ENCODE data around the gene SH3BGRL3.

SH3BGRL3 gene

GRCh38 chr1:26257222-26257621 lies 22.7 kb upstream of the SH3BGRL3 start:
- DNase-seq (ENCODE audit: insufficient read length, low spot score) (no peak), FAIRE-seq (no peak)
- TF ChIP-seq POLR2AphosphoS5 (IDR thresholded peaks at IDR 0.05; ENCODE audit: low read depth, low read length) (no peak), SPI1 (IDR thresholded peaks at IDR 0.05; ENCODE audit: low read depth, low read length) (no peak), POU2F2 (IDR thresholded peaks at IDR 0.05; ENCODE audit: low read depth, low read length) (no peak), TAF1 (IDR thresholded peaks at IDR 0.05; ENCODE audit: low read depth, low read length) (no peak), POLR2A (IDR thresholded peaks at IDR 0.05; ENCODE audit: low read depth, low read length) (no peak), PAX5 (IDR thresholded peaks at IDR 0.05; ENCODE audit: insufficient read depth, low read length, severe bottlenecking) (no peak)

GRCh38 chr1:26259005-26259404 lies 20.9 kb upstream of the SH3BGRL3 start:
- DNase-seq (ENCODE audit: insufficient read length, low spot score) (no peak), FAIRE-seq (no peak)
- peak; percentile 22; the same call in 1 of the 2 replicates for TF ChIP-seq SPI1 (IDR thresholded peaks at IDR 0.05; ENCODE audit: low read depth, low read length)
- TF ChIP-seq POLR2AphosphoS5 (IDR thresholded peaks at IDR 0.05; ENCODE audit: low read depth, low read length): no peak

- DNase-seq (ENCODE audit: insufficient read length, low spot score) (no peak), FAIRE-seq (no peak)
- no peak for TF ChIP-seq PAX5 (IDR thresholded peaks at IDR 0.05; ENCODE audit: insufficient read depth, low read length, severe bottlenecking)
Observed at GRCh38 chr1:26259578-26259977, 20.3 kb upstream of the SH3BGRL3 start.

GRCh38 chr1:26263212-26263611 lies 16.7 kb upstream of the SH3BGRL3 start:
- FAIRE-seq: no peak
- TF ChIP-seq SPI1 (IDR thresholded peaks at IDR 0.05; ENCODE audit: low read depth, low read length): no peak
- TF ChIP-seq PAX5 (IDR thresholded peaks at IDR 0.05; ENCODE audit: insufficient read depth, low read length, severe bottlenecking): no peak
- TF ChIP-seq POU2F2 (IDR thresholded peaks at IDR 0.05; ENCODE audit: low read depth, low read length): no peak
- no peak for TF ChIP-seq POLR2AphosphoS5 (IDR thresholded peaks at IDR 0.05; ENCODE audit: low read depth, low read length)
- TF ChIP-seq TAF1 (IDR thresholded peaks at IDR 0.05; ENCODE audit: low read depth, low read length): no peak
- TF ChIP-seq POLR2A (IDR thresholded peaks at IDR 0.05; ENCODE audit: low read depth, low read length): no peak
- DNase-seq (ENCODE audit: insufficient read length, low spot score): no peak

GRCh38 chr1:26265405-26265804 lies 14.5 kb upstream of the SH3BGRL3 start:
- TF ChIP-seq POU2F2 (IDR thresholded peaks at IDR 0.05; ENCODE audit: low read depth, low read length) (no peak), PAX5 (IDR thresholded peaks at IDR 0.05; ENCODE audit: insufficient read depth, low read length, severe bottlenecking) (no peak), SPI1 (IDR thresholded peaks at IDR 0.05; ENCODE audit: low read depth, low read length) (no peak), POLR2AphosphoS5 (IDR thresholded peaks at IDR 0.05; ENCODE audit: low read depth, low read length) (no peak), TAF1 (IDR thresholded peaks at IDR 0.05; ENCODE audit: low read depth, low read length) (no peak), POLR2A (IDR thresholded peaks at IDR 0.05; ENCODE audit: low read depth, low read length) (no peak)
- FAIRE-seq: no peak
- DNase-seq (ENCODE audit: insufficient read length, low spot score): no peak

GRCh38 chr1:26268290-26269197 lies 11.3 kb upstream of the SH3BGRL3 start:
- DNase-seq (ENCODE audit: insufficient read length, low spot score): no peak
- FAIRE-seq: no peak
- TF ChIP-seq POLR2A (IDR thresholded peaks at IDR 0.05; ENCODE audit: low read depth, low read length): no peak
- TF ChIP-seq PAX5 (IDR thresholded peaks at IDR 0.05; ENCODE audit: insufficient read depth, low read length, severe bottlenecking): no peak
- TF ChIP-seq SPI1 (IDR thresholded peaks at IDR 0.05; ENCODE audit: low read depth, low read length): no peak
- TF ChIP-seq POLR2AphosphoS5 (IDR thresholded peaks at IDR 0.05; ENCODE audit: low read depth, low read length): no peak
- TF ChIP-seq POU2F2 (IDR thresholded peaks at IDR 0.05; ENCODE audit: low read depth, low read length): no peak
- no peak for TF ChIP-seq TAF1 (IDR thresholded peaks at IDR 0.05; ENCODE audit: low read depth, low read length)

GRCh38 chr1:26269198-26269550 lies 10.7 kb upstream of the SH3BGRL3 start:
- TF ChIP-seq POLR2A (IDR thresholded peaks at IDR 0.05; ENCODE audit: low read depth, low read length) (no peak), SPI1 (IDR thresholded peaks at IDR 0.05; ENCODE audit: low read depth, low read length) (no peak), POU2F2 (IDR thresholded peaks at IDR 0.05; ENCODE audit: low read depth, low read length) (no peak), TAF1 (IDR thresholded peaks at IDR 0.05; ENCODE audit: low read depth, low read length) (no peak), POLR2AphosphoS5 (IDR thresholded peaks at IDR 0.05; ENCODE audit: low read depth, low read length) (no peak), PAX5 (IDR thresholded peaks at IDR 0.05; ENCODE audit: insufficient read depth, low read length, severe bottlenecking) (no peak)
- DNase-seq (ENCODE audit: insufficient read length, low spot score): no peak
- FAIRE-seq: no peak

GRCh38 chr1:26274801-26275425 lies 5.0 kb upstream of the SH3BGRL3 start:
- FAIRE-seq: peak; percentile 35
- TF ChIP-seq SPI1 (IDR thresholded peaks at IDR 0.05; ENCODE audit: low read depth, low read length) (peak; percentile 16; the same call in 1 of the 2 replicates), PAX5 (IDR thresholded peaks at IDR 0.05; ENCODE audit: insufficient read depth, low read length, severe bottlenecking) (no peak)
- DNase-seq (ENCODE audit: insufficient read length, low spot score): no peak

GRCh38 chr1:26275580-26276431 lies 4.1 kb upstream of the SH3BGRL3 start:
- FAIRE-seq: peak; percentile 83

More at GRCh38 chr1:26275580-26276431, 4.1 kb upstream of the SH3BGRL3 start:
- peak; percentile 69 for DNase-seq (ENCODE audit: insufficient read length, low spot score)
- no peak for TF ChIP-seq TAF1 (IDR thresholded peaks at IDR 0.05; ENCODE audit: low read depth, low read length)
- TF ChIP-seq SPI1 (IDR thresholded peaks at IDR 0.05; ENCODE audit: low read depth, low read length): no peak
- TF ChIP-seq PAX5 (IDR thresholded peaks at IDR 0.05; ENCODE audit: insufficient read depth, low read length, severe bottlenecking): no peak
- TF ChIP-seq POLR2A (IDR thresholded peaks at IDR 0.05; ENCODE audit: low read depth, low read length): no peak
